NB4 (cell line): ENCODE results near the gene ERI2.

Source experiments
- DNase-seq: peaks from one replicate; pipeline ENCODE4 v3.0.0; 2010; ENCODE audit warnings: low read depth
- H3K4me3 ChIP-seq: one replicate; pipeline ENCODE4 v1.5.1; 2011; ENCODE audit warnings: mild to moderate bottlenecking, low read depth, low read length, moderate library complexity
- MYC ChIP-seq: IDR thresholded peaks from 2 replicates; pipeline ENCODE4 v1.6.1; 2011; ENCODE audit warnings: low read depth, low read length
- POLR2A ChIP-seq: IDR thresholded peaks from 2 replicates; pipeline ENCODE4 v1.6.1; 2011; ENCODE audit warnings: mild to moderate bottlenecking; ENCODE audit not compliant: insufficient read length; ENCODE audit errors: extremely low read depth
- TF ChIP-seq, protein P1 (sequence below): IDR thresholded peaks from 2 replicates; pipeline ENCODE4 v1.6.1; 2011; ENCODE audit warnings: low read depth, low read length
- TF ChIP-seq, protein P2 (sequence below): IDR thresholded peaks from one replicate; pipeline ENCODE4 v1.5.1; 2012; ENCODE audit warnings: low read depth, low read length

The ERI2 gene

GRCh38 chr16:20839504-20839903 is 33.2 kb upstream of the ERI2 start:
- H3K4me3 ChIP-seq, result no peak overlapping the region
- DNase-seq, result no peak
- TF ChIP-seq, protein P1, sequence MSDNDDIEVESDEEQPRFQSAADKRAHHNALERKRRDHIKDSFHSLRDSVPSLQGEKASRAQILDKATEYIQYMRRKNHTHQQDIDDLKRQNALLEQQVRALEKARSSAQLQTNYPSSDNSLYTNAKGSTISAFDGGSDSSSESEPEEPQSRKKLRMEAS, result no peak
- TF ChIP-seq, protein P2, sequence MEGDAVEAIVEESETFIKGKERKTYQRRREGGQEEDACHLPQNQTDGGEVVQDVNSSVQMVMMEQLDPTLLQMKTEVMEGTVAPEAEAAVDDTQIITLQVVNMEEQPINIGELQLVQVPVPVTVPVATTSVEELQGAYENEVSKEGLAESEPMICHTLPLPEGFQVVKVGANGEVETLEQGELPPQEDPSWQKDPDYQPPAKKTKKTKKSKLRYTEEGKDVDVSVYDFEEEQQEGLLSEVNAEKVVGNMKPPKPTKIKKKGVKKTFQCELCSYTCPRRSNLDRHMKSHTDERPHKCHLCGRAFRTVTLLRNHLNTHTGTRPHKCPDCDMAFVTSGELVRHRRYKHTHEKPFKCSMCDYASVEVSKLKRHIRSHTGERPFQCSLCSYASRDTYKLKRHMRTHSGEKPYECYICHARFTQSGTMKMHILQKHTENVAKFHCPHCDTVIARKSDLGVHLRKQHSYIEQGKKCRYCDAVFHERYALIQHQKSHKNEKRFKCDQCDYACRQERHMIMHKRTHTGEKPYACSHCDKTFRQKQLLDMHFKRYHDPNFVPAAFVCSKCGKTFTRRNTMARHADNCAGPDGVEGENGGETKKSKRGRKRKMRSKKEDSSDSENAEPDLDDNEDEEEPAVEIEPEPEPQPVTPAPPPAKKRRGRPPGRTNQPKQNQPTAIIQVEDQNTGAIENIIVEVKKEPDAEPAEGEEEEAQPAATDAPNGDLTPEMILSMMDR, result no peak
- no peak for TF ChIP-seq MYC
- no peak for TF ChIP-seq POLR2A

- TF ChIP-seq MYC (no peak), POLR2A (no peak)
- TF ChIP-seq, protein P1, result no peak
- TF ChIP-seq, protein P2, result no peak
- DNase-seq, result no peak
- H3K4me3 ChIP-seq, result no peak overlapping the region
These were observed 32.0 kb upstream of the ERI2 start for GRCh38 chr16:20838240-20838639.

DNA sequence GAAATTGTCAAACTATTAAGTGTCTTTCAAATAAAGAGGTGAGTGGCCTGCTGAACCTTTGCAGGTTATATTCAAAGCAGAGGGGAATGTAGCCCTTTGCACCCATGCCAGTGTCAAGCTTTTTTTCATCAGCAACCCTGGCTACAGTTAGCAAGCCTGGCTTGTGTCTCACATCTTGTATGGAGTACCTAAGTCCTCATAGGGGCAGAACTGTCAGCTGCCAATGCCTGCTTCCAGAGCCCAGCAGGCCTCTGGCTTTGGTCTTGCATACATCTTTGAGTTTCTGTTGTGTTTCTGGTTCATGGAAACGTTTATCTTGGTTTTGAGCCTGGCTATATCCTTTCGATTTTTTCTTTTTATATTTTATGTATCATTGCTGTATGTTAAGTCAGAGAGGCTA is 26.8 kb upstream of the ERI2 start:
- no peak overlapping the region for H3K4me3 ChIP-seq
- no peak for DNase-seq
- TF ChIP-seq MYC (no peak), POLR2A (no peak)
- TF ChIP-seq, protein P2, result no peak
- TF ChIP-seq, protein P1, result no peak

GRCh38 chr16:20830372-20830771 is 24.1 kb upstream of the ERI2 start:
- TF ChIP-seq MYC (no peak), POLR2A (no peak)
- TF ChIP-seq, protein P1, result no peak
- TF ChIP-seq, protein P2, result no peak
- no peak for DNase-seq
- no peak overlapping the region for H3K4me3 ChIP-seq

DNA sequence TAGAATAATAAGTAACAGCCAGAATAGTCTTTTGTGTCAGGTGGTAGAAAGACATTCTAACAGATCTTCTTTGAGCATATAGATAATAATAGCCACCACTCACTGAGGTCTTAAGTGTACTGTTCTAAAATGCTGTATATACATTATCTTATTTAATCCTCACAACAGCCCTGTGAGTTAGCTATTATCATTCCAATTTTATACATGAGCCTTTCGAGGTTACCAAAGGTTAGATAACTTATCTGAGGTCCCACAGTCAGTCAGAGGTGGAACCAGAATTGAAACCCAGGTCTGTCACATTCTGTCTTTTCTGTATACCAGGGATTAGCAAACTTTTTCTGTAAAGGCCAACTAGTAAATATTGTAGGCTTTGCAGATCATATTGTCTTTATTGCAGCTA is 23.3 kb upstream of the ERI2 start:
- TF ChIP-seq POLR2A, result no peak
- TF ChIP-seq, protein P1, result no peak
- H3K4me3 ChIP-seq, result no peak overlapping the region
- DNase-seq, result no peak

GRCh38 chr16:20826039-20826566 is 19.8 kb upstream of the ERI2 start:
- no peak for DNase-seq
- TF ChIP-seq, protein P1, result no peak
- TF ChIP-seq, protein P2, result no peak
- TF ChIP-seq MYC, result no peak
- no peak overlapping the region for H3K4me3 ChIP-seq
